HS-5 (cell line): ENCODE data around the gene SYTL5.

Source experiments
- DNase-seq: peaks from one replicate; pipeline ENCODE4 v3.0.0-alpha.2; 2012; ENCODE audit warnings: low read depth

Gene SYTL5

GRCh38 chrX:38138900-38139299 lies 132.5 kb downstream of the SYTL5 start:
- DNase-seq: no peak

DNA sequence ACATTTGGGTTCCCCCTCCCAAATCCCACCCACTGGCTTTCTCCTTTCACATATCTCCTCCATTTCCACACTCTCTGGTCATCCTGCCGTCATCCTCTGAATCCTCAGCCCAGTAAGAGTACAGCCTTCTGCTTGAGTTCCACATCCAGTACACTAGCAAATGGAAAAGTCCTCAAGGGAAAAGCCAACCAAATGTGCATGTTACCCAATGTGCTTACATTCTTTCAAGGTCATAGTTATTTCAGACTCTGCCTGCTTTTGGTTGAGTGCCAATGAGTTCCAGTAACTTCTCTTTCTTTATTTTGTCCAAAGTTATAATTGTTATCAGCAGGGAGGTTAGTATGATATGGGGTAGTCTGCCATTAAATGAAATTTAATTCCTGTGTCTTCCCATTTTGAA lies 136.3 kb downstream of the SYTL5 start:
- DNase-seq: no peak

GRCh38 chrX:38149016-38149415 lies 142.7 kb downstream of the SYTL5 start:
- DNase-seq: no peak

GRCh38 chrX:38150993-38151392 lies 144.6 kb downstream of the SYTL5 start:
- no peak for DNase-seq

DNA sequence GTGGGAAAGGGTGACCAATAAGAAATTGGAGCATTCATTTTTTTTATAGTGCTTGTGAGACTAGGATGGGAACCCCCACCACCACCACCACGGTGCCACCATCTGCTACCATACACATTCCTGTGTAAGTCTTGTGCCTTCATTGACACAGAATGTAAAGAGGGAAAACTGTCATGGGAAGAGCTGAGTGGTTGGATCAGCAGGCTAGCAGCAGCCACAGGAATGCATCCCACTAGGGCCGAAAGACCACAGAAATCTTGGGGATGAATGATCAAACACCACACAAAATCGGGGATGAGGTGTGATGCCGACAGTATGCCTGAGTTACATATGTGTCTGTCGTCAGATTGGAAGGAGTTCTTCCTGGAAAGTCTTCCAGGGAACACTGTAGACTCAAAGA lies 145.1 kb downstream of the SYTL5 start:
- no peak for DNase-seq

DNA sequence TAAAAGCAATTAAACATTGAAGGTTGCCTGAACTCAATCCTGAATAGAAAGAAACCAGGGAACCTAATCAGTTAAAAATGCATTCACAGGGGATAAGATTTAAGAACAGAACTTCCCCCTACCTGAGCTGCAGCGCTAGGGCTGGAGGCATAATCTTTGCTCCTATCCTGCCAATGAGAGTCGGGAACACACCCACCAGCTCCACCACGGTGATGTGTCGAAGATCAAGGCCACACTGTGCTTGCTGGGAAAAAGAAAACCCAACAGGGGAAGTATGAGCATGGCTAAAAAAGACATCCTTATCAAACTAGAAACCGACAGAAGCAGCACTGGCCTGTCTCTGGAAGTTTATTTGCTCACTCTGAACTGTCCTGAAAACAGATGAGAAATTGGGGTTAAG lies 148.0 kb downstream of the SYTL5 start:
- DNase-seq: no peak

- no peak for DNase-seq
Observed at GRCh38 chrX:38154818-38155217, 148.5 kb downstream of the SYTL5 start.

- DNase-seq: no peak
Observed at GRCh38 chrX:38156838-38157237, 150.5 kb downstream of the SYTL5 start.

DNA sequence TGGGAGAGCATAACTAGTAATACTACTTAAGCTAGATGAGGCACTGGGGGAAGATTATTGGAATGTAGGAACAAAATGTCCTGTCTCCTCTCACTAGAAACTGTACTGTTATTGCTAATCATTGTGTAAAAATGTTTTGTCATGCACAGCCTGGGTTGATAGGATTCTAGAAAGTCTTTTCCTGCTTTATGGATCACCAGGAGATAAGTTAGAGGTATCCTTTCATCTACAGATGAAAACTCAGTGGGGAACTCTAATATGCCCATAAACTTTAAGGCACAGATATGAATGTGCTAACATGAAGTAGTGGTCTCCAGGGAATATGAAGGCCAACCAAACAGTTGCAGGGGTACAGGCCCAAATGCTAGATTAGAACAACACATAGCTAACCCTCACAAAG lies 156.8 kb downstream of the SYTL5 start:
- DNase-seq: no peak

DNA sequence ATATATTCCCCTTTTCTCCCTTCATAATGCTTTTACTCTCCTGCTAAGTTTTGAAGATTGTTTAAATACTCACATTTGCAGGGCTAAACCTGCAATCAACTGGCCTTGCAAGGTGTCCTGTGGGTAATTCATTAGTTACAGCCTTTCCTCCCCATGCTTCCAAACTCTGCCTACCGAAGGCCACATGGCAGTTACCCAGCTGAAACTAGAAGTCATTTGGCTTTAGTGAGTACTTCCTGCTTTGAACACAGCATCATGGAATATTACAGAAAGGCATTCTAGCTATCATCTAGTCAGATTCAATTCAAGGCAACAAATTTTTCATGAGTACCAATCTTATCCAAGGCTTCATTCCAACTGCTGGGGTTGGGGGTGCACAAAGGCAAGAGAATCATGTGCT lies 158.7 kb downstream of the SYTL5 start:
- no peak for DNase-seq

- DNase-seq: no peak
Observed at GRCh38 chrX:38166478-38167083, 160.2 kb downstream of the SYTL5 start.

DNA sequence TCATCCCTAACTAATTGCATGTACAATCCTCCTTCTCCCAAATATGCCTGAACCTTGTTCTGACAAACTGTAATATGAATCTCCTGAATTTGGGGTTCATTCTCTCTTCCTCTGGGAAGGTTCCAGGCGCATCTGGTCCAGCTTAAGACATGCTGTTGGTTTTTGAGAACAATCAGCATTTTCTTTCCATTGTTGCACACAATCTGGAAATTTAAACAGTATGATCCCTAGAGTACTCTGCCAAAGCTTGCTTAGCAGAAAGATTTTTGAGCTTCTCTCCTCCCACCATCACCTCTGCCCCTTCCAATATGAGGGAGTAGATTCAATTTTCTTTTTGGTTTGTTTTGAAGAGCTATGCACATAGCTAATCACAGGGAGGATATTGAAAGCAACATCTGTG lies 164.2 kb downstream of the SYTL5 start:
- DNase-seq: no peak

DNA sequence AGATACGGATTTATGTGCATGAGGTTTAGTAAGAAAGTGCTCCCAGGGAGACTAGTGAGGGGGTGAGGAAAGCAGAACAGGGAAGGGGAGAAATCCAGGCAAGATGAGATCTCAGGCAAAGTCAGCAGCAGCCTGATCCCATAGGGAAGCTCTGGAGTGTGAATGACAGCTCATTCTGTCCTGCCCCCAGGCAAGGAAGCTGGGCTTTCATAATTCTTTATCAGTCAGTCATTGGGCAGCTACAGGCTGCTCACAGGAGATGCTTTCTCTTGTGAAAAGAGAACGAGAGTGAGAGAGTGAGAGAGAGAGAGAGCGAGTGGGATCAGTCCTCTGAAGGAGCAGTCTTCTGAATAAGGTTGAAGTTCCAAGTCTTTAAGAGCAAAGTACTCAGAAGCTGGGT lies 166.2 kb downstream of the SYTL5 start:
- DNase-seq: no peak

GRCh38 chrX:38175139-38175538 lies 168.8 kb downstream of the SYTL5 start:
- DNase-seq: no peak

GRCh38 chrX:38178396-38178795 lies 172.0 kb downstream of the SYTL5 start:
- DNase-seq: no peak
